Psoas muscle (tissue), 8 donors: ENCODE data around the gene TSPAN16. TPM values are rescaled to one million over a fixed set of nuclear protein-coding genes. Genes with fewer than 3 reads are reported as not detected.

ENCODE experiments used
- ATAC-seq, 4 donors: fragments of 200-7000 bp; cut with Tn5 transposase; one replicate each; pipeline ENCODE4 v1.9.1; 2020; ENCODE audit warnings: moderate library complexity in 3 of 4, mild to moderate bottlenecking in 2 of 4
- DNase-seq, 2 donors: peaks; one replicate each; pipeline ENCODE4 v3.0.0-alpha.2; 2020
- H3K27ac ChIP-seq: fragments of 200-600 bp; one replicate; pipeline ENCODE4 v1.8.0; 2022
- H3K27me3 ChIP-seq, 3 donors: fragments of 200-600 bp in 1 of 3; one replicate each; pipeline versions ENCODE4 v1.6.1 to v1.8.0; 2013 to 2022; ENCODE audit warnings: low read length in 2 of 3, mild to moderate bottlenecking in 2 of 3, moderate library complexity in 1 of 3; ENCODE audit not compliant: insufficient read depth in 3 of 3
- H3K36me3 ChIP-seq, 2 donors: fragments of 200-600 bp in 1 of 2; one replicate each; pipeline versions ENCODE4 v1.6.1 to v1.8.0; 2013 to 2022; ENCODE audit warnings: low read depth in 1 of 2, mild to moderate bottlenecking in 1 of 2, moderate library complexity in 1 of 2; ENCODE audit not compliant: insufficient read depth in 1 of 2
- H3K4me1 ChIP-seq: fragments of 200-600 bp; one replicate; pipeline ENCODE4 v1.8.0; 2022
- H3K4me3 ChIP-seq: fragments of 200-600 bp; one replicate; pipeline ENCODE4 v1.8.0; 2022; ENCODE audit warnings: mild to moderate bottlenecking
- H3K9me3 ChIP-seq: fragments of 200-600 bp; one replicate; pipeline ENCODE4 v1.8.0; 2022
- CTCF ChIP-seq: fragments of 200-600 bp; IDR thresholded peaks from one replicate; pipeline ENCODE4 v1.8.0; 2022; ENCODE audit warnings: antibody characterized with exemption
- WGBS, 3 donors: extraction: QIAGEN DNeasy Blood & Tissue Kit; methylation state at CpG; one replicate each; pipeline versions ENCODE4 v1.1.6 to v1.1.7; 2013; 5-methylcytosine and 5-hydroxymethylcytosine counted together
- intact Hi-C, 2 donors: fragments of 100-400 bp; cut with DNase I; formaldehyde crosslinking; loops; one replicate each; pipeline versions ENCODE4 v1.11.0 to v1.14.2; 2022
- polyA plus RNA-seq, 3 donors: library from polyadenylated mRNA; stranded (reverse); fragments of 200-250 nt; gene quantifications; one replicate each; pipeline ENCODE4 v1.2.3, GENCODE V29; 2013
- total RNA-seq, 4 donors: library from RNA; stranded (reverse); fragmentation: NEBNext Ultra II Directional in 2 of 4; extraction: Animal tissue kit (Norgen Biotek cat#: 25700) in 2 of 4; gene quantifications; one replicate each; pipeline versions ENCODE4 v1.2.1 to v1.2.4, GENCODE V29; 2021 to 2023
- donor health status: healthy with polysubstance abuse.
- donor health status: DM: no; HTN: no; CAD: no; lungs with moderate emphysema.
- donor health status: Bipolar disorder and iron deficiency.
- donor health status: healthy.
- donor health status: DM: yes; HTN: yes; CAD: no.
- donor health status: DM: no; HTN: no; CAD: no.
- donor health status: DM: no; HTN: no; CAD: no.
- donor health status: DM: yes; HTN: yes; CAD: no.

TSPAN16 gene
- total and polyA plus RNA-seq, 7 donors: not detected

GRCh38 chr19:11335449-11336146, 39.6 kb downstream of the TSPAN16 start:
- Histone ChIP-seq H3K27ac (no peak overlapping the region), H3K4me3 (no peak overlapping the region), H3K4me1 (no peaks in the 10 kb centered on the region), H3K9me3 (no peaks in the 10 kb centered on the region), H3K36me3 (peaks cover 4 to 65% of the 10 kb centered on the region in 2 donors), H3K27me3 (no peaks in the 10 kb centered on the region)
- intact Hi-C loops: no loop called here
- DNase-seq: no peak
- ATAC-seq: no peak
- no peak for TF ChIP-seq CTCF
- 94% methylated on average over 17 of the region's 17 CpGs for WGBS, 3 donors

GRCh38 chr19:11337080-11337479, 41.1 kb downstream of the TSPAN16 start:
- TF ChIP-seq CTCF: no peak
- Histone ChIP-seq H3K4me3 (no peak overlapping the region), H3K27me3 (no peaks in the 10 kb centered on the region), H3K4me1 (no peaks in the 10 kb centered on the region), H3K27ac (no peak overlapping the region), H3K36me3 (peaks cover 4 to 59% of the 10 kb centered on the region in 2 donors), H3K9me3 (no peaks in the 10 kb centered on the region)
- DNase-seq (no peak), ATAC-seq (no peak)
- intact Hi-C loops: no loop called here
- 80 to 81% (median 80%) methylated on average over 13 to 14 of the region's 14 CpGs for WGBS, 3 donors

- 92 to 95% (median 94%) methylated on average over 7 of the region's 7 CpGs for whole genome bisulfite sequencing, 3 donors
- Histone ChIP-seq H3K27ac (no peak overlapping the region), H3K4me3 (peak overlapping the region; percentile 69), H3K9me3 (no peaks in the 10 kb centered on the region), H3K27me3 (no peaks in the 10 kb centered on the region), H3K36me3 (peaks cover 4 to 59% of the 10 kb centered on the region in 2 donors), H3K4me1 (no peaks in the 10 kb centered on the region)
- intact Hi-C loops: no loop called here
- DNase-seq: no peak
- no peak for TF ChIP-seq CTCF
- ATAC-seq: no peak
Observed at GRCh38 chr19:11338121-11338520, 42.2 kb downstream of the TSPAN16 start.

GRCh38 chr19:11338569-11339253, 42.8 kb downstream of the TSPAN16 start:
- peaks cover 4 to 57% of the 10 kb centered on the region in 2 donors for H3K36me3 ChIP-seq
- TF ChIP-seq CTCF: no peak
- no peak for DNase-seq
- peak overlapping the region; percentile 69 for H3K4me3 ChIP-seq
- intact Hi-C loops: no loop called here
- ATAC-seq: peak in 3 of 4 donors; percentile 7 to 21 (median 8)
- H3K4me1 ChIP-seq: no peaks in the 10 kb centered on the region
- H3K27ac ChIP-seq: peak overlapping the region; percentile 63
- 49 to 50% (median 49%) methylated on average over 18 to 21 of the region's 21 CpGs for WGBS, 3 donors
- no peaks in the 10 kb centered on the region for H3K27me3 ChIP-seq
- H3K9me3 ChIP-seq: no peaks in the 10 kb centered on the region
